ENCODE data around the gene USP12.
"Not testable (repeated sequence)": the region's sequence is repeated elsewhere in the genome, so short reads cannot be mapped to it uniquely, and the experiment has no call there.

Gene USP12

GRCh38 chr13:27193496-27193895 is 21.9 kb upstream of the USP12 start:
- no peak overlapping the region for H3K27ac ChIP-seq
- TF ChIP-seq ZFX (IDR thresholded peaks at IDR 0.05) = no peak
- TF ChIP-seq, protein P1, sequence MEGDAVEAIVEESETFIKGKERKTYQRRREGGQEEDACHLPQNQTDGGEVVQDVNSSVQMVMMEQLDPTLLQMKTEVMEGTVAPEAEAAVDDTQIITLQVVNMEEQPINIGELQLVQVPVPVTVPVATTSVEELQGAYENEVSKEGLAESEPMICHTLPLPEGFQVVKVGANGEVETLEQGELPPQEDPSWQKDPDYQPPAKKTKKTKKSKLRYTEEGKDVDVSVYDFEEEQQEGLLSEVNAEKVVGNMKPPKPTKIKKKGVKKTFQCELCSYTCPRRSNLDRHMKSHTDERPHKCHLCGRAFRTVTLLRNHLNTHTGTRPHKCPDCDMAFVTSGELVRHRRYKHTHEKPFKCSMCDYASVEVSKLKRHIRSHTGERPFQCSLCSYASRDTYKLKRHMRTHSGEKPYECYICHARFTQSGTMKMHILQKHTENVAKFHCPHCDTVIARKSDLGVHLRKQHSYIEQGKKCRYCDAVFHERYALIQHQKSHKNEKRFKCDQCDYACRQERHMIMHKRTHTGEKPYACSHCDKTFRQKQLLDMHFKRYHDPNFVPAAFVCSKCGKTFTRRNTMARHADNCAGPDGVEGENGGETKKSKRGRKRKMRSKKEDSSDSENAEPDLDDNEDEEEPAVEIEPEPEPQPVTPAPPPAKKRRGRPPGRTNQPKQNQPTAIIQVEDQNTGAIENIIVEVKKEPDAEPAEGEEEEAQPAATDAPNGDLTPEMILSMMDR (conservative IDR thresholded peaks at IDR 0.05) = no peak

DNA sequence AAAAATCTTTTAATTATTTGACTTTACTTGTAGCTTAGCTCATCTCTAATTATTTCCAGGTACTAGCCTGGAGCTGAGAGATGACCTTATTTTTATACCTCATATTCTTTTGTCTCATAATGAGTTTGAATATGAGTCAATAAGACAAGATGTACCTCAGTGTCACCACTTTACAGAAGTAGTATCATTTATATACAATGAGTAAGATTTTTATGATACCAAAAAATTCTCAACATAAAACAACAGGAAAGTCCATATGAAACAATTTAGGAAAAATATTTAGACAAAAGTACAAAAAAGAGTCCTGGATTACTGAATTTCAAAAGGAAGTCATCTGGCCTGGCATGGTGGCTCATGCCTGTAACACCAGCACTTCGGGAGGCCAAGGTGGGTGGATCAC is 21.4 kb upstream of the USP12 start:
- TF ChIP-seq, protein P1 (conservative IDR thresholded peaks at IDR 0.05) = no peak
- TF ChIP-seq ZFX (IDR thresholded peaks at IDR 0.05) = no peak
- H3K27ac ChIP-seq = no peak overlapping the region

GRCh38 chr13:27192367-27192766 is 20.8 kb upstream of the USP12 start:
- not testable (repeated sequence) for H3K27ac ChIP-seq

GRCh38 chr13:27189192-27189591 is 17.6 kb upstream of the USP12 start:
- no peak overlapping the region for H3K27ac ChIP-seq
- no peak for TF ChIP-seq ZFX (IDR thresholded peaks at IDR 0.05)
- TF ChIP-seq, protein P1 (conservative IDR thresholded peaks at IDR 0.05) = no peak

DNA sequence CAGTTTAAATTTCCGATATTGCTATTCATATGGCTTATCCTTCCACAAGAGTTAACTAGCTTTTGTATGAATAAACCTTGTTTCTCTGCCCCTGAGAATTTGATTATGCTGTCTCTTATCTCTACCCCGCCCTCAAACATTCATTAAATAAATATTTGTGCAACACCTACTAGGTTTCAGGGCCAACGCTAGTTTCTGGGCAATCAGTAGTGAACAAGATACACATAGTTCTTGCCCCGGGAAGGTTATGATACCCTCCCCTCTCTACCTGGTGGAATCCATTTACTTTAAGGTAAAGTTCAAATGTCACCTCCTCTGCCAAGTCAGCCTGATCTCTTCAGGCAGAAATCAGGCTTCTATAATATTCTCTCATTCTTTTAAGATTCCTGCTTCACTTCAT is 16.6 kb upstream of the USP12 start:
- TF ChIP-seq, protein P1 (conservative IDR thresholded peaks at IDR 0.05) = no peak
- TF ChIP-seq ZFX (IDR thresholded peaks at IDR 0.05) = no peak
- H3K27ac ChIP-seq = no peak overlapping the region

DNA sequence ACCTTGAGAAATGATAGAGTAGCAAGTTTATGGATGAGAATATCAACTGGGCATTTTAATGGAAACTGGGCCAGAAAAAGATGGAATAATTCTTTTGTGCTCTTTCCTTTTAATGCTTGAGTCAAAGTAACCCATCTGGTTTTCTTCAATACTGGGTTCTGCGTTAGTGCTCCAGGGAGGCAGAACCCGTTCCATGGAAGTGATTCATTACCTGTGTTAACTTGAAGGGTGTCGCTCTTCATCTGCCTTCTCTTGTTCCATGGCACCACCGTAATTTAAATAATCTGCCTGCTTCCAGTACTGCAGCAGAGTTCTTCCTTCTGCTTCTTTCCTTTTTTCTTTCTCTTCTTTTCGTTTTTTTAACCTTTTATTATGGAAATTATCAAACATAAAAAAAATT is 14.7 kb upstream of the USP12 start:
- H3K27ac ChIP-seq = no peak overlapping the region
- TF ChIP-seq ZFX (IDR thresholded peaks at IDR 0.05) = no peak
- TF ChIP-seq, protein P1 (conservative IDR thresholded peaks at IDR 0.05) = no peak

DNA sequence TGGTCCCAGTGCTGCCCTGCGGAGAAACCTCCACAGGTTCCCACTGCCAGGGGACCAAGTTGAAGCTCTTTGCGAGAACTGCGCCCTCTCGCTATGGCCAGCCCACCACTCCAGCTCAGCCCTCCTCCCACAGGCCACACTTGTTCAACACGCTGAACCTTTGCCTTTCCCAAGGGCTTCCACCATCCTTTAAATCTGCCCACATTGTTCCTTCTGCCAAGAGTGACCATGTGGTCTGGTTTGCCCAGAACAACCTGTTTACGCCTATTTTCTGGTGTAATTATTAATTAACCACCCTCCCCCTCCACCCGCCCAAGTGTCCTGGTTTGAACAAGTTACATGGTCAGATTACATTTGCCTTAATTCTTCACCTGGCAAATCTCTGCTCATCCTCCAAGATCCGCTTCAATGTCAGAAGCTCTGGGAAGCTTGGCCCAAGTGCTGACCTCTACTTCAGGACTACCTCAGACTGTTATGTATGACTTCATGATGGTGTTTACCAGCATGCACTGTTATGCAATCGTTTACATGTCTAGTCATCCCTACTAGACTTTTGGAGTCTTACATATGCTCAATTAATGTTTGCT is 12.0 kb upstream of the USP12 start:
- TF ChIP-seq, protein P1 (conservative IDR thresholded peaks at IDR 0.05) = no peak
- TF ChIP-seq ZFX (IDR thresholded peaks at IDR 0.05) = no peak
- H3K27ac ChIP-seq = no peak overlapping the region

DNA sequence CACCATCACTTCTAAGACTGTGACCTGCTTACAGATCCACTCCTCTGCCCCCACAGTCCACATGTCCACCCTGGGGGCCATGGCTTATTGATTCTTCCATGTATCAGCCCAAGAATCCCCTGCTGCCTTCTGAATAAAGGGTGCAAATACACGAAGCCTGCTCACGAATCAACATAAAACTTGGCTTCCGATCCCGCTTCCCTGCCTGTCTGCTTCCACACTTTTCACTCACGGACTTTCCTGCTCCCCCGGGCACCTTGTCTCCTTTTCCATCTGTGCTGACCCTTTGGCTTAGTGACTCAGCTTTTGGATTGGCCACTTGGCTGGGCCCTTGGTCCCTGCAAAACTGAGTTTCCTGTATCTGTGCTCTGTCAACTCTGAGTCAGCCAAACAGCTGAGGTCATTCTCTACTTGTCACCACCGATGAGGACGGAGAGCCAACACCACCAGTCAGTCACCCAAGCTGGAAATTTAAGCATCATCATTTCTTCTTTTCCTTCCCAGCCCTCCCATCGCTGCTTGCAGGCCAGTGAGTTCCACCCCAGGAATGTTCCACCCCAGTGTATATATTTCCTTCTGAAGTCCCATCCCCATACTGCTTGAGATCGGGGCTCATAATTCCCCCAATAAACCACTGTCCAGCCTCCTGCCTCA is 11.4 kb upstream of the USP12 start:
- TF ChIP-seq ZFX (IDR thresholded peaks at IDR 0.05) = no peak
- TF ChIP-seq, protein P1 (conservative IDR thresholded peaks at IDR 0.05) = no peak
- H3K27ac ChIP-seq = no peak overlapping the region

Data from C4-2B (cell line).